ENCODE results near the gene KBTBD12.
"Not testable (repeated sequence)": the region's sequence is repeated elsewhere in the genome, so short reads cannot be mapped to it uniquely, and the experiment has no call there.

The KBTBD12 gene

GRCh38 chr3:127889461-127889863, 25.6 kb upstream of the KBTBD12 start:
- CTCF ChIA-PET: no interaction called here
- POLR2A ChIA-PET: no interaction called here

GRCh38 chr3:127889976-127890650, 24.9 kb upstream of the KBTBD12 start:
- DNase-seq (ENCODE audit: extremely low spot score): peak; percentile 19
- no peak for TF ChIP-seq FOXA1 (IDR thresholded peaks at IDR 0.05)
- ChIA-PET POLR2A (no interaction called here), CTCF (interaction anchor here (0.6 kb wide), 1 partner anchor 99 kb away, joined by 3 read pairs; no protein-coding TSS in a partner anchor)

More at GRCh38 chr3:127889461-127889863, 25.6 kb upstream of the KBTBD12 start:
- TF ChIP-seq PKNOX1 (IDR thresholded peaks at IDR 0.05): peak; percentile 97
- no peak for TF ChIP-seq L3MBTL2 (conservative IDR thresholded peaks at IDR 0.05)
- peak; percentile 73; the same call in 1 of the 2 replicates for TF ChIP-seq CTBP1 (IDR thresholded peaks at IDR 0.05; ENCODE audit: borderline replicate concordance)
- no peak for TF ChIP-seq HDGF (IDR thresholded peaks at IDR 0.05; ENCODE audit: borderline replicate concordance)
- no peak for TF ChIP-seq TARDBP (IDR thresholded peaks at IDR 0.05)
- no peak for TF ChIP-seq SP1 (IDR thresholded peaks at IDR 0.05)
- TF ChIP-seq FOXM1 (IDR thresholded peaks at IDR 0.05; ENCODE audit: borderline replicate concordance): no peak
- TF ChIP-seq FOXK2 (IDR thresholded peaks at IDR 0.05): no peak
- DNase-seq (ENCODE audit: extremely low spot score): peak; percentile 12

- DNase-seq (ENCODE audit: extremely low spot score); POLR2A ChIA-PET: not testable (repeated sequence)
- CTCF ChIA-PET: interaction anchor here (0.6 kb wide), 1 partner anchor 100 kb away, joined by 3 read pairs; no protein-coding TSS in a partner anchor
- peak; percentile 53 for TF ChIP-seq PKNOX1 (IDR thresholded peaks at IDR 0.05)
These were observed 24.3 kb upstream of the KBTBD12 start for GRCh38 chr3:127890651-127891290.

- POLR2A ChIA-PET: no interaction called here
- no peak for DNase-seq (ENCODE audit: extremely low spot score)
- no peak for TF ChIP-seq PKNOX1 (IDR thresholded peaks at IDR 0.05)
- no peak for TF ChIP-seq HDGF (IDR thresholded peaks at IDR 0.05; ENCODE audit: borderline replicate concordance)
- TF ChIP-seq TARDBP (IDR thresholded peaks at IDR 0.05): no peak
- no peak for TF ChIP-seq FOXA1 (IDR thresholded peaks at IDR 0.05)
- TF ChIP-seq SUZ12 (IDR thresholded peaks at IDR 0.05): no peak
- TF ChIP-seq ZNF384 (IDR thresholded peaks at IDR 0.05): no peak
- no peak for TF ChIP-seq SP1 (IDR thresholded peaks at IDR 0.05)
- TF ChIP-seq CTBP1 (IDR thresholded peaks at IDR 0.05; ENCODE audit: borderline replicate concordance): no peak
- TF ChIP-seq LEF1 (IDR thresholded peaks at IDR 0.05; ENCODE audit: borderline replicate concordance): no peak
- TF ChIP-seq FOXM1 (IDR thresholded peaks at IDR 0.05; ENCODE audit: borderline replicate concordance): no peak
- no peak for TF ChIP-seq ELF4 (IDR thresholded peaks at IDR 0.05)
- no peak for TF ChIP-seq BHLHE40 (IDR thresholded peaks at IDR 0.05; ENCODE audit: borderline replicate concordance)
- no peak for TF ChIP-seq FOXK2 (IDR thresholded peaks at IDR 0.05)
- no peak for TF ChIP-seq L3MBTL2 (conservative IDR thresholded peaks at IDR 0.05)
- no peak for TF ChIP-seq NFRKB (IDR thresholded peaks at IDR 0.05)
- TF ChIP-seq ARNT (IDR thresholded peaks at IDR 0.05): no peak
- CTCF ChIA-PET: no interaction called here
These were observed 20.6 kb upstream of the KBTBD12 start for GRCh38 chr3:127894481-127894880.

- CTCF ChIA-PET: no interaction called here
- no peak for DNase-seq (ENCODE audit: extremely low spot score)
- POLR2A ChIA-PET: no interaction called here
- no peak for TF ChIP-seq SUZ12 (IDR thresholded peaks at IDR 0.05)
- TF ChIP-seq LEF1 (IDR thresholded peaks at IDR 0.05; ENCODE audit: borderline replicate concordance): no peak
- TF ChIP-seq FOXK2 (IDR thresholded peaks at IDR 0.05): no peak
- no peak for TF ChIP-seq ARNT (IDR thresholded peaks at IDR 0.05)
- no peak for TF ChIP-seq BHLHE40 (IDR thresholded peaks at IDR 0.05; ENCODE audit: borderline replicate concordance)
- no peak for TF ChIP-seq SP1 (IDR thresholded peaks at IDR 0.05)
- TF ChIP-seq CTBP1 (IDR thresholded peaks at IDR 0.05; ENCODE audit: borderline replicate concordance): no peak
- no peak for TF ChIP-seq PKNOX1 (IDR thresholded peaks at IDR 0.05)
These were observed 15.8 kb upstream of the KBTBD12 start for GRCh38 chr3:127899200-127899599.

- ChIA-PET CTCF (no interaction called here), POLR2A (no interaction called here)
- DNase-seq (ENCODE audit: extremely low spot score): no peak
- TF ChIP-seq ELF4 (IDR thresholded peaks at IDR 0.05) (no peak), FOXK2 (IDR thresholded peaks at IDR 0.05) (no peak), CTBP1 (IDR thresholded peaks at IDR 0.05; ENCODE audit: borderline replicate concordance) (no peak), PKNOX1 (IDR thresholded peaks at IDR 0.05) (no peak), FOXA1 (IDR thresholded peaks at IDR 0.05) (no peak), ARNT (IDR thresholded peaks at IDR 0.05) (no peak), HDGF (IDR thresholded peaks at IDR 0.05; ENCODE audit: borderline replicate concordance) (no peak), BHLHE40 (IDR thresholded peaks at IDR 0.05; ENCODE audit: borderline replicate concordance) (no peak), L3MBTL2 (conservative IDR thresholded peaks at IDR 0.05) (no peak), FOXM1 (IDR thresholded peaks at IDR 0.05; ENCODE audit: borderline replicate concordance) (no peak), SP1 (IDR thresholded peaks at IDR 0.05) (no peak)
These were observed 15.3 kb upstream of the KBTBD12 start for GRCh38 chr3:127899766-127900165.
